Measurements from ENCODE around the gene ADGRG6.

Gene ADGRG6

GRCh38 chr6:142349215-142349823 is 47.5 kb downstream of the ADGRG6 start:
- H4K20me1 ChIP-seq = no peaks in the 10 kb centered on the region
- H3K4me1 ChIP-seq = no peaks in the 10 kb centered on the region
- no peak for TF ChIP-seq Cebpa-rat (IDR thresholded peaks at IDR 0.05)
- no peak overlapping the region for H3K27ac ChIP-seq
- no peaks in the 10 kb centered on the region for H3K27me3 ChIP-seq
- no peak overlapping the region for H3K4me3 ChIP-seq
- no peak overlapping the region for H3K4me2 ChIP-seq
- H3K9ac ChIP-seq = no peak overlapping the region
- H3K9me3 ChIP-seq (replicated peaks in 1 of 11) = peaks cover 0 to 7% (median 5%) of the 10 kb centered on the region in 11 experiments; a peak in 4 of 22 replicates
- H3K36me3 ChIP-seq = no peaks in the 10 kb centered on the region

- H3K9ac ChIP-seq = no peak overlapping the region
- H4K20me1 ChIP-seq = no peaks in the 10 kb centered on the region
- H3K27ac ChIP-seq = no peak overlapping the region
- peaks cover 0 to 7% (median 5%) of the 10 kb centered on the region in 11 experiments; a peak in 4 of 22 replicates for H3K9me3 ChIP-seq (replicated peaks in 1 of 11)
- no peak for TF ChIP-seq Cebpa-rat (IDR thresholded peaks at IDR 0.05)
- no peak overlapping the region for H3K4me2 ChIP-seq
- H3K4me3 ChIP-seq = no peak overlapping the region
- peaks cover 0 to 3% (median under 1%) of the 10 kb centered on the region in 10 experiments; a peak in 11 of 20 replicates for H3K4me1 ChIP-seq
- no peaks in the 10 kb centered on the region for H3K36me3 ChIP-seq
- H3K27me3 ChIP-seq = no peaks in the 10 kb centered on the region
These were observed 48.5 kb downstream of the ADGRG6 start for GRCh38 chr6:142350309-142350708.

GRCh38 chr6:142353690-142354089 is 51.9 kb downstream of the ADGRG6 start:
- Histone ChIP-seq H3K27me3 (no peaks in the 10 kb centered on the region), H3K4me3 (no peak overlapping the region), H3K27ac (no peak overlapping the region), H3K36me3 (no peaks in the 10 kb centered on the region), H3K9ac (no peak overlapping the region), H3K4me1 (peaks cover 0 to 14% (median 8%) of the 10 kb centered on the region in 10 experiments; a peak in 11 of 20 replicates), H4K20me1 (no peaks in the 10 kb centered on the region), H3K4me2 (no peak overlapping the region), H3K9me3 (replicated peaks in 1 of 11) (peaks cover 0 to 7% (median 5%) of the 10 kb centered on the region in 11 experiments; a peak in 4 of 22 replicates)
- TF ChIP-seq Cebpa-rat (IDR thresholded peaks at IDR 0.05) = no peak

DNA sequence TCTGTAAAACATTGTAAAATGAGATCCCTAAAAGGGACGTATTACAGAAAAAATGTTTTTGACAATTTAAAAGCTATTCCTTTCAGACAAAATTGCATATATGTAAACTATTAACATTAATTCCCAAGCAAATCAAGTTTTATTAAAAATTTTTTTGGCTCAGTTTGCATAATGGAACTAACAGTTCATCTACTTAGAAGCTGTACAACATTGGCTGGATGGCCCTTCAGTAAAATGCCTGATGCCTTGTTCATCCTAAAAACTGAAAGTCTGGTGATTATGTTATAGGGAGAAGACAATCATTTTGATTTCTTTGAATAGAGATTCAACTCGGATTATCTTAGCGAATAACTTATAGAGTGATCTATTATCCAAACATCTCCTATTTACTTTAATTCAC is 52.8 kb downstream of the ADGRG6 start:
- no peaks in the 10 kb centered on the region for H3K27me3 ChIP-seq
- no peak overlapping the region for H3K4me3 ChIP-seq
- no peak for TF ChIP-seq Cebpa-rat (IDR thresholded peaks at IDR 0.05)
- H4K20me1 ChIP-seq = no peaks in the 10 kb centered on the region
- H3K4me2 ChIP-seq = no peak overlapping the region
- no peaks in the 10 kb centered on the region for H3K36me3 ChIP-seq
- H3K9ac ChIP-seq = no peak overlapping the region
- H3K4me1 ChIP-seq = peaks cover 0 to 14% (median 8%) of the 10 kb centered on the region in 10 experiments; a peak in 11 of 20 replicates
- H3K27ac ChIP-seq = no peak overlapping the region
- H3K9me3 ChIP-seq (replicated peaks in 1 of 11) = peaks cover 0 to 7% (median 5%) of the 10 kb centered on the region in 11 experiments; a peak in 4 of 22 replicates

GRCh38 chr6:142355520-142356174 is 53.8 kb downstream of the ADGRG6 start:
- Histone ChIP-seq H3K9me3 (replicated peaks in 1 of 11) (peaks cover 0 to 7% (median 5%) of the 10 kb centered on the region in 11 experiments; a peak in 4 of 22 replicates), H3K27me3 (no peaks in the 10 kb centered on the region), H3K9ac (no peak overlapping the region), H3K4me3 (no peak overlapping the region), H3K36me3 (no peaks in the 10 kb centered on the region), H3K27ac (no peak overlapping the region), H4K20me1 (no peaks in the 10 kb centered on the region), H3K4me1 (peaks cover 0 to 14% (median 8%) of the 10 kb centered on the region in 10 experiments; a peak in 11 of 20 replicates), H3K4me2 (peak overlapping the region in 8 of 11 experiments; percentile 15 to 68 (median 56); a peak in 13 of 22 replicates)
- TF ChIP-seq Cebpa-rat (IDR thresholded peaks at IDR 0.05) = no peak

DNA sequence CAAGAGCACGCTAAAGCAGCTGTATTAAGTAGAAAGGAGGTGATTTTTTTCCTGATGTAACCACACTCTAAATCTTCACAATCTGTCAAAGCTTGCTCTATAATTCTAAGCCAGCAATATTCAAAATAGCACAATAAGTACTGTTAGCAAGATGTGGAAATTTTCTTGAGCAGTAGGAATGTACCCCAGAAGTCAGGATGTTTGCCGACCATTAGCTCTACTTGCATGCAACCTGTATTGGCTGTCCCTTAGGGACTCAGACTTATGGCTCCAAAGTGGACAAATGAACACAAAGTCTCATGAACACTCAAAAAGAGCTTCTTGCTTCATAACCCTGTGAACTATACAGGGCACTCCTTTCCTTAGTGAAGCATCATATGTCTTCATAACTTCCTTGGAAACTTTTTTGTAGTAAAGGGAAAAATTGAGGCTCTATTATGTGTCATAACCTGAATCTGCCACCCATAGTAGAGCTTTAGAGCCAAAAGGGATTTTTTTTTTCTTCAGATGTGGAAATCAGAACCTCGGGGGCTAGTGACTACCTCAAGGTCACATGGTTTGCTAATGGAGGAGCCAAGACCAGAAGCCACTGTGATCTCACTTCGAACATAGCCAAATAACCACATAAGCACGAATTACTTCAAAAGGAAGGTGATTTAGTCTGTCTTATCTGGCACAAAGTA is 54.5 kb downstream of the ADGRG6 start:
- Histone ChIP-seq H3K4me2 (peak overlapping the region in 6 of 11 experiments; percentile 15 to 68 (median 61); a peak in 9 of 22 replicates), H3K9ac (no peak overlapping the region), H3K27me3 (no peaks in the 10 kb centered on the region), H3K9me3 (replicated peaks in 1 of 11) (peaks cover 0 to 2% (median under 1%) of the 10 kb centered on the region in 11 experiments; a peak in 2 of 22 replicates), H3K4me3 (no peak overlapping the region), H4K20me1 (no peaks in the 10 kb centered on the region), H3K4me1 (peaks cover 0 to 14% (median 8%) of the 10 kb centered on the region in 10 experiments; a peak in 11 of 20 replicates), H3K36me3 (no peaks in the 10 kb centered on the region), H3K27ac (no peak overlapping the region)
- no peak for TF ChIP-seq Cebpa-rat (IDR thresholded peaks at IDR 0.05)

GRCh38 chr6:142356884-142357225 is 55.0 kb downstream of the ADGRG6 start:
- H3K9me3 ChIP-seq (replicated peaks in 1 of 11) = no peaks in the 10 kb centered on the region
- H3K27me3 ChIP-seq = no peaks in the 10 kb centered on the region
- no peaks in the 10 kb centered on the region for H3K36me3 ChIP-seq
- no peaks in the 10 kb centered on the region for H4K20me1 ChIP-seq
- H3K4me3 ChIP-seq = no peak overlapping the region
- no peak overlapping the region for H3K27ac ChIP-seq
- H3K9ac ChIP-seq = no peak overlapping the region
- no peak overlapping the region for H3K4me2 ChIP-seq
- H3K4me1 ChIP-seq = peaks cover 0 to 14% (median 8%) of the 10 kb centered on the region in 10 experiments; a peak in 11 of 20 replicates
- TF ChIP-seq Cebpa-rat (IDR thresholded peaks at IDR 0.05) = no peak

DNA sequence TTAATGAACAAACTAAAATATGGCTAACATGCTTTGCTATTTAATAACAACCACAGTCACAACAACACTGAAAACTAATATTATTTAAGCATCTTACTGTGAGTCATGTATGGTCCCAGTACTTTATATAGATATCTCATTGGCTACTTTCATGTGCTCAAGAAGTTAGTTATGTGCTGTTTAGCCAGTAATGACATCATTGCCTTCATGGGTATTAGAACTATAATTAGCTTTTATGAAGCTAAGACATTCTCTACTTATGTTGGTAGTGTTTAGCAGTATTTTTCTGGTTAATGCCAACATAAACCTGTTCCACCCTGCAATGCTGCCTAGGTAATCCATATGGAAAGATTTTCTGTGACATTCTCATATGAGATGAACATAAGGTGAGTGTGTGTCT is 56.1 kb downstream of the ADGRG6 start:
- no peak overlapping the region for H3K4me2 ChIP-seq
- no peaks in the 10 kb centered on the region for H3K9me3 ChIP-seq (replicated peaks in 1 of 11)
- H3K27ac ChIP-seq = no peak overlapping the region
- peaks cover 0 to 14% (median 8%) of the 10 kb centered on the region in 10 experiments; a peak in 11 of 20 replicates for H3K4me1 ChIP-seq
- no peak for TF ChIP-seq Cebpa-rat (IDR thresholded peaks at IDR 0.05)
- H3K4me3 ChIP-seq = no peak overlapping the region
- no peak overlapping the region for H3K9ac ChIP-seq
- H3K27me3 ChIP-seq = no peaks in the 10 kb centered on the region
- no peaks in the 10 kb centered on the region for H4K20me1 ChIP-seq
- no peaks in the 10 kb centered on the region for H3K36me3 ChIP-seq

GRCh38 chr6:142359271-142359960 is 57.6 kb downstream of the ADGRG6 start:
- H4K20me1 ChIP-seq = no peaks in the 10 kb centered on the region
- H3K9me3 ChIP-seq (replicated peaks in 1 of 11) = no peaks in the 10 kb centered on the region
- H3K27ac ChIP-seq = no peak overlapping the region
- peaks cover 0 to 14% (median 8%) of the 10 kb centered on the region in 10 experiments; a peak in 11 of 20 replicates for H3K4me1 ChIP-seq
- no peak for TF ChIP-seq Cebpa-rat (IDR thresholded peaks at IDR 0.05)
- H3K4me3 ChIP-seq = no peak overlapping the region
- H3K27me3 ChIP-seq = no peaks in the 10 kb centered on the region
- no peak overlapping the region for H3K9ac ChIP-seq
- H3K4me2 ChIP-seq = no peak overlapping the region
- H3K36me3 ChIP-seq = no peaks in the 10 kb centered on the region
